ENCODE results near the gene OXTR. TPM values are rescaled to one million over a fixed set of nuclear protein-coding genes. Genes with fewer than 3 reads are reported as not detected.
A peak's percentile ranks its signal among the peaks of the same experiment; 100 is the strongest.
"Not testable (repeated sequence)": the region's sequence is repeated elsewhere in the genome, so short reads cannot be mapped to it uniquely, and the experiment has no call there.

The OXTR gene
- total RNA-seq, 1 donor = 2.5 TPM

GRCh38 chr3:8722808-8723207 is 46.6 kb downstream of the OXTR start:
- no peaks in the 10 kb centered on the region for H3K36me3 ChIP-seq (ENCODE audit: insufficient read depth, low read length)
- TF ChIP-seq CTCF (IDR thresholded peaks at IDR 0.05; ENCODE audit: extremely low read depth, low read depth, low read length) = no peak
- no peaks in the 10 kb centered on the region for H4K20me1 ChIP-seq (ENCODE audit: insufficient read depth, low read length)
- H3K27ac ChIP-seq (ENCODE audit: low read depth, low read length) = no peak overlapping the region
- no peaks in the 10 kb centered on the region for H3K9me3 ChIP-seq (ENCODE audit: low read depth, low read length)
- H2AFZ ChIP-seq (ENCODE audit: low read length) = no peak overlapping the region
- H3K4me1 ChIP-seq (ENCODE audit: insufficient read depth, low read length) = peaks cover 7% of the 10 kb centered on the region
- DNase-seq (ENCODE audit: insufficient read length, low spot score, missing footprints) = no peak
- H3K4me3 ChIP-seq (ENCODE audit: insufficient read depth, low read length) = no peak overlapping the region
- no peaks in the 10 kb centered on the region for H3K79me2 ChIP-seq (ENCODE audit: insufficient read depth, low read length)
- H3K4me2 ChIP-seq (ENCODE audit: insufficient read depth, low read length) = no peak overlapping the region
- no peaks in the 10 kb centered on the region for H3K27me3 ChIP-seq (ENCODE audit: insufficient read depth, low read length)

GRCh38 chr3:8715757-8716156 is 53.7 kb downstream of the OXTR start:
- DNase-seq (ENCODE audit: insufficient read length, low spot score, missing footprints); H3K36me3 ChIP-seq (ENCODE audit: insufficient read depth, low read length); H3K27ac ChIP-seq (ENCODE audit: low read depth, low read length); H3K4me3 ChIP-seq (ENCODE audit: insufficient read depth, low read length); H3K4me1 ChIP-seq (ENCODE audit: insufficient read depth, low read length); H3K9me3 ChIP-seq (ENCODE audit: low read depth, low read length); H4K20me1 ChIP-seq (ENCODE audit: insufficient read depth, low read length); H3K27me3 ChIP-seq (ENCODE audit: insufficient read depth, low read length); H3K4me2 ChIP-seq (ENCODE audit: insufficient read depth, low read length); H3K79me2 ChIP-seq (ENCODE audit: insufficient read depth, low read length); H2AFZ ChIP-seq (ENCODE audit: low read length): not testable (repeated sequence)

- H3K27ac ChIP-seq (ENCODE audit: low read depth, low read length) = no peak overlapping the region
- H3K36me3 ChIP-seq (ENCODE audit: insufficient read depth, low read length) = no peaks in the 10 kb centered on the region
- H3K4me2 ChIP-seq (ENCODE audit: insufficient read depth, low read length) = no peak overlapping the region
- H3K4me1 ChIP-seq (ENCODE audit: insufficient read depth, low read length) = peaks cover 8% of the 10 kb centered on the region
- H3K9me3 ChIP-seq (ENCODE audit: low read depth, low read length) = no peaks in the 10 kb centered on the region
- no peaks in the 10 kb centered on the region for H3K27me3 ChIP-seq (ENCODE audit: insufficient read depth, low read length)
- no peaks in the 10 kb centered on the region for H3K79me2 ChIP-seq (ENCODE audit: insufficient read depth, low read length)
- TF ChIP-seq CTCF (IDR thresholded peaks at IDR 0.05; ENCODE audit: extremely low read depth, low read depth, low read length) = peak; percentile 27
- H4K20me1 ChIP-seq (ENCODE audit: insufficient read depth, low read length) = no peaks in the 10 kb centered on the region
- H3K4me3 ChIP-seq (ENCODE audit: insufficient read depth, low read length) = no peak overlapping the region
- DNase-seq (ENCODE audit: insufficient read length, low spot score, missing footprints) = peak; percentile 74
- no peak overlapping the region for H2AFZ ChIP-seq (ENCODE audit: low read length)
These were observed 55.3 kb downstream of the OXTR start for GRCh38 chr3:8713901-8714759.

- peak overlapping the region; percentile 57 for H3K4me2 ChIP-seq (ENCODE audit: insufficient read depth, low read length)
- H3K4me3 ChIP-seq (ENCODE audit: insufficient read depth, low read length) = peak overlapping the region; percentile 8
- no peaks in the 10 kb centered on the region for H3K9me3 ChIP-seq (ENCODE audit: low read depth, low read length)
- H3K4me1 ChIP-seq (ENCODE audit: insufficient read depth, low read length) = peaks cover 8% of the 10 kb centered on the region
- no peaks in the 10 kb centered on the region for H3K36me3 ChIP-seq (ENCODE audit: insufficient read depth, low read length)
- no peak overlapping the region for H2AFZ ChIP-seq (ENCODE audit: low read length)
- peak; percentile 88 for DNase-seq (ENCODE audit: insufficient read length, low spot score, missing footprints)
- no peak for TF ChIP-seq CTCF (IDR thresholded peaks at IDR 0.05; ENCODE audit: extremely low read depth, low read depth, low read length)
- no peaks in the 10 kb centered on the region for H3K27me3 ChIP-seq (ENCODE audit: insufficient read depth, low read length)
- no peaks in the 10 kb centered on the region for H3K79me2 ChIP-seq (ENCODE audit: insufficient read depth, low read length)
- no peak overlapping the region for H3K27ac ChIP-seq (ENCODE audit: low read depth, low read length)
- no peaks in the 10 kb centered on the region for H4K20me1 ChIP-seq (ENCODE audit: insufficient read depth, low read length)
These were observed 56.5 kb downstream of the OXTR start for GRCh38 chr3:8712908-8713255.

Measured in osteoblast (primary cell).